ENCODE measurements around the gene DAB2.

Gene DAB2

DNA sequence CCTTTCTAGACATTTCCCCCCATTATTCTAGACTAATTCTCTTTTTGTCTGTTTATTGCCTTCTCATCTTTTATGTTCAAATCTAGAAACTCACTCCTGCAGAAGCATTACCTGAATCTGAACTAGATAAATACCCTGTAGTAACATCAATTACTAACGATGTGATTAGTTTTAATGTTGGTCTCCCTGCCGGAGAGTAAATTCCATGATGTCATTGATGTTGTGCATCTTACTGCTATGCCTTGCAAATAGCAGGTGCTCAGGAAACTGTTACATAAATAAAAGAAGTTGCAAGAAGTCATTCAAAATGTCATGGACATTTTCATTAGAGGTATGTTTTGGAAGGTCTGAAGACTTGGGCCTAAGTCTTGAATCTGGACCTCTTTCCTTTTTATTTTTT lies 37.5 kb downstream of the DAB2 start:
- no peak overlapping the region for H3K4me3 ChIP-seq (ENCODE audit: low read depth, low read length)
- in situ Hi-C loops (cut with HindIII; ENCODE audit: low sequenced_read_pairs): no loop called here
- DNase-seq (ENCODE audit: low read depth, low spot score): no peak
- TF ChIP-seq, protein P1, sequence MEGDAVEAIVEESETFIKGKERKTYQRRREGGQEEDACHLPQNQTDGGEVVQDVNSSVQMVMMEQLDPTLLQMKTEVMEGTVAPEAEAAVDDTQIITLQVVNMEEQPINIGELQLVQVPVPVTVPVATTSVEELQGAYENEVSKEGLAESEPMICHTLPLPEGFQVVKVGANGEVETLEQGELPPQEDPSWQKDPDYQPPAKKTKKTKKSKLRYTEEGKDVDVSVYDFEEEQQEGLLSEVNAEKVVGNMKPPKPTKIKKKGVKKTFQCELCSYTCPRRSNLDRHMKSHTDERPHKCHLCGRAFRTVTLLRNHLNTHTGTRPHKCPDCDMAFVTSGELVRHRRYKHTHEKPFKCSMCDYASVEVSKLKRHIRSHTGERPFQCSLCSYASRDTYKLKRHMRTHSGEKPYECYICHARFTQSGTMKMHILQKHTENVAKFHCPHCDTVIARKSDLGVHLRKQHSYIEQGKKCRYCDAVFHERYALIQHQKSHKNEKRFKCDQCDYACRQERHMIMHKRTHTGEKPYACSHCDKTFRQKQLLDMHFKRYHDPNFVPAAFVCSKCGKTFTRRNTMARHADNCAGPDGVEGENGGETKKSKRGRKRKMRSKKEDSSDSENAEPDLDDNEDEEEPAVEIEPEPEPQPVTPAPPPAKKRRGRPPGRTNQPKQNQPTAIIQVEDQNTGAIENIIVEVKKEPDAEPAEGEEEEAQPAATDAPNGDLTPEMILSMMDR (IDR thresholded peaks at IDR 0.05; ENCODE audit: low read depth, low read length): no peak

DNA sequence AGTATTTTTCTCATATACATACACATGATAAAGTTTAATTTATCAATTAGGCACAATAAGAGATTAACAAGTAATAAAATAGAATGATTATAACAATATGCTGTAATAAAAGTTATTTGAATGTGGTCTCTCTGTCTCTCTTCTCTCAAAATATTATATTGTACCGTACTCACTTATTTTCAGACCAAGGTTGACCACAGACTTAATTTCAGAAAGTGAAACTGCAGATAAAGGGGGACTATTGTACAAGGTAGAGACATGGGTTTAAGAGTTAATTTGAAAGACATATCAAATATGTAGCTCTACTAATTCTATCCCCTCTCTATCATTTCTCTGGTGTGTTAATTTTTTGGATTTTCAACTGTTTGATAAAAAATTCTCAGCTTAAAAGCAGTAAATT lies 40.5 kb downstream of the DAB2 start:
- in situ Hi-C loops (cut with HindIII; ENCODE audit: low sequenced_read_pairs): no loop called here
- DNase-seq (ENCODE audit: low read depth, low spot score): no peak
- H3K4me3 ChIP-seq (ENCODE audit: low read depth, low read length): no peak overlapping the region
- TF ChIP-seq, protein P1 (IDR thresholded peaks at IDR 0.05; ENCODE audit: low read depth, low read length): no peak

DNA sequence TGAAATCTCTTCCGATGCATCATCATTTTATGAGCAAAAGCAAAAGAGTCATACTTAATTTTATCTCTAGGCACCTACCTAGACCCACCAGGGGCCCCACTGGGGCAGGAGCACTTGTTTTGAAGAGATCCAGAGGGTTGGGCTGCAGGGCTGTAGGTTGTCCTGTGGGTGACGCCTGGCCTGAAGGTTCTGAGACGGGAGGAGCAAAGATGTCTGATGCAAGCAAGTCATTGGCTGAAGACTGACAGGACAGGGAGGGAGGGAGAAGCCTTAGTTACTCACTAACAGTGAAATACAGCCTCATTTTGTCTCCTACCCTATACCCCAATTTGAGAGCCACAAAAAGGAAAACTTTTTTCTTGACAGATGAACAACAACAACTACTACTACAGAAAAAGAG lies 43.4 kb downstream of the DAB2 start:
- H3K4me3 ChIP-seq (ENCODE audit: low read depth, low read length): no peak overlapping the region
- no peak for DNase-seq (ENCODE audit: low read depth, low spot score)
- TF ChIP-seq, protein P1 (IDR thresholded peaks at IDR 0.05; ENCODE audit: low read depth, low read length): no peak
- in situ Hi-C loops (cut with HindIII; ENCODE audit: low sequenced_read_pairs): no loop called here

DNA sequence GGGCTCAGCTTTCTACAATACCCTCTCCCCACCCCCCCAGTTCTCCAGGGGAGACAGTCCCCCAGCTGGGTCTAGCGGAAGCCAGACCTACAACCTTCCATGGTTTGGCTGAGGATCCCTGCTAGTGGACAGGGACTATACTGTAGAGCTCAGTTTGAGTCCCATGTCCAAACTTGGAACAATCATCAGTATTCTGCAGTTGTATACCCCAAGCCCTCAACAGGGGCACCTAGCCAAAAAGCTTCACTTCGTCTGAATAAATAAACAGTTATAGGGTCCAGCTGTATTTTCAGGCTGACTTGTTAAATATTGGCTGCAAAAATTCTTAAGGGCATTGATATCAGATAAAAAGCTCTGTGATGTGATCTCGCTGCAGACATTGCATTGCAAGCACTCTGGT lies 45.1 kb downstream of the DAB2 start:
- TF ChIP-seq, protein P1 (IDR thresholded peaks at IDR 0.05; ENCODE audit: low read depth, low read length): no peak
- H3K4me3 ChIP-seq (ENCODE audit: low read depth, low read length): no peak overlapping the region
- no peak for DNase-seq (ENCODE audit: low read depth, low spot score)
- in situ Hi-C loops (cut with HindIII; ENCODE audit: low sequenced_read_pairs): no loop called here

DNA sequence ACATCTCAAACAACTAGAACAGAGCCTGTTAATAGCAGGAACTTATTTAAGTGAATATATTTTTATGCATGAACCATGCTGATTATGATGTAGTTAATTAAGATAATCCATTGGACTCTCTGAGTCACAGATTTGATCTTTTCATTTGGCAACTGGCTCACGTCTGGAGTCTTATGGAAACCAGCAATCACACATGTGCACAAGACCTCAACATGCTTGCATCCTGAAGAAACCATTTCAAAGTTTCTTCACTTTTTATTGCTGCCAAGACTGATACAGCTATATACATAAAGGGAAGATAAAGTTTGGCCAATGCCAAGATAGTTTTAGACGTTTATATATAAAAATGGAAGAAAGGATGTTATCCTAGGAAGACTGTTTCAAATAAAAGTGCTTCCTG lies 47.2 kb downstream of the DAB2 start:
- TF ChIP-seq, protein P1 (IDR thresholded peaks at IDR 0.05; ENCODE audit: low read depth, low read length): no peak
- in situ Hi-C loops (cut with HindIII; ENCODE audit: low sequenced_read_pairs): no loop called here
- H3K4me3 ChIP-seq (ENCODE audit: low read depth, low read length): no peak overlapping the region
- no peak for DNase-seq (ENCODE audit: low read depth, low spot score)

DNA sequence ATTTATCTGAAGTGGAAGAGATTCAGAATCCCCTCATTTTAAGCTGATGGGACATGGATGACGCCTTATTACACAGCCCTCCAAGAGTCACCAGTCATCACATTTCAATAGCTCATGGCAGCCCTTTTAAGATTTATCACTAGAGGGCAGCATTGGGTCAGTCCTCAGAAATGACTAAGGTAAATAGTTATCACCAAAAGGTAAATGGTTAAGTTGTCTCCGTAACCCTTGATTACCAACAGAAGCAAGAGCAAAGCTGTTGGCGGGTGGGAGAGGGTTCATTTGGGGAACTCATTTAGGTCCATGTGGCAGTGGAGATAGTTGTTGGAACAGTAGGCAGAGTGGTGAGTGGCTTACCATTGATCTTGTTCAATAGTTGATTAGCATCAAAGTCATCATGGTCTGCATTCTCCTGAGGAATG lies 48.5 kb downstream of the DAB2 start:
- DNase-seq (ENCODE audit: low read depth, low spot score): peak; percentile 56
- H3K4me3 ChIP-seq (ENCODE audit: low read depth, low read length): no peak overlapping the region
- TF ChIP-seq, protein P1 (IDR thresholded peaks at IDR 0.05; ENCODE audit: low read depth, low read length): peak; percentile 74
- in situ Hi-C loops (cut with HindIII; ENCODE audit: low sequenced_read_pairs): no loop called here

DNA sequence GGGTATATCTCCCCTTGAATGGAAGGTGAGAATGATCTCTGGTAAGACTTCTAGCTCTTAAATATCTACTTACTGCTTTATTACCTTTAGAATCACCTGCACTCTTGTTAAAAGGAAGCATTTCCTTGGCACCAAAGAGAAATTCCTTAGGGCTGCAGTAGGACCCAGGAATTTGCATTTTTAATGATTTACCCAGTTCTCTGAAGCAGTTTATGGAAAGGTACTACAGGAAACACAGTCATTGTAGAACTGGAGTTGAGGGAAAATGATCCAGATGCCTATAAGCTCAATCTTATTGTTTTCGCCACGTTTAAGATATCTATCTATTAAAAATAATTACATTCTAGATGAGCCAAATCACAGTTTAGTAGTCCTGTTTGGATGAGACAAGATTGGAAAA lies 51.0 kb downstream of the DAB2 start:
- no peak for DNase-seq (ENCODE audit: low read depth, low spot score)
- H3K4me3 ChIP-seq (ENCODE audit: low read depth, low read length): no peak overlapping the region
- in situ Hi-C loops (cut with HindIII; ENCODE audit: low sequenced_read_pairs): no loop called here
- TF ChIP-seq, protein P1 (IDR thresholded peaks at IDR 0.05; ENCODE audit: low read depth, low read length): no peak
